ENCODE results near the gene TSPAN9.

GRCh38 chr12:3130057-3130830, 53.1 kb downstream of the TSPAN9 start:
- TF ChIP-seq, protein P1, sequence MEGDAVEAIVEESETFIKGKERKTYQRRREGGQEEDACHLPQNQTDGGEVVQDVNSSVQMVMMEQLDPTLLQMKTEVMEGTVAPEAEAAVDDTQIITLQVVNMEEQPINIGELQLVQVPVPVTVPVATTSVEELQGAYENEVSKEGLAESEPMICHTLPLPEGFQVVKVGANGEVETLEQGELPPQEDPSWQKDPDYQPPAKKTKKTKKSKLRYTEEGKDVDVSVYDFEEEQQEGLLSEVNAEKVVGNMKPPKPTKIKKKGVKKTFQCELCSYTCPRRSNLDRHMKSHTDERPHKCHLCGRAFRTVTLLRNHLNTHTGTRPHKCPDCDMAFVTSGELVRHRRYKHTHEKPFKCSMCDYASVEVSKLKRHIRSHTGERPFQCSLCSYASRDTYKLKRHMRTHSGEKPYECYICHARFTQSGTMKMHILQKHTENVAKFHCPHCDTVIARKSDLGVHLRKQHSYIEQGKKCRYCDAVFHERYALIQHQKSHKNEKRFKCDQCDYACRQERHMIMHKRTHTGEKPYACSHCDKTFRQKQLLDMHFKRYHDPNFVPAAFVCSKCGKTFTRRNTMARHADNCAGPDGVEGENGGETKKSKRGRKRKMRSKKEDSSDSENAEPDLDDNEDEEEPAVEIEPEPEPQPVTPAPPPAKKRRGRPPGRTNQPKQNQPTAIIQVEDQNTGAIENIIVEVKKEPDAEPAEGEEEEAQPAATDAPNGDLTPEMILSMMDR (IDR thresholded peaks at IDR 0.05): no peak
- TF ChIP-seq JUN (IDR thresholded peaks at IDR 0.05) (no peak), POLR2A (IDR thresholded peaks at IDR 0.05; ENCODE audit: low read length) (no peak), RFX5 (IDR thresholded peaks at IDR 0.05) (no peak), MAZ (IDR thresholded peaks at IDR 0.05; ENCODE audit: borderline replicate concordance, low read depth, low read length) (no peak), ZFP36 (IDR thresholded peaks at IDR 0.05; ENCODE audit: borderline replicate concordance, partially characterized antibody) (no peak), HOXB13 (CRISPR knock-in tag; IDR thresholded peaks at IDR 0.05; ENCODE audit: low read depth) (no peak), CEBPB (IDR thresholded peaks at IDR 0.05) (no peak), RNF2 (IDR thresholded peaks at IDR 0.05; ENCODE audit: borderline replicate concordance, low read depth) (no peak), HOXA7 (CRISPR knock-in tag; IDR thresholded peaks at IDR 0.05) (no peak), EHMT2 (IDR thresholded peaks at IDR 0.05; ENCODE audit: low read depth) (no peak), PHF8 (IDR thresholded peaks at IDR 0.05; ENCODE audit: borderline replicate concordance, low read depth) (no peak), TP53 (CRISPR knock-in tag; IDR thresholded peaks at IDR 0.05) (no peak)
- TF ChIP-seq, protein P2, sequence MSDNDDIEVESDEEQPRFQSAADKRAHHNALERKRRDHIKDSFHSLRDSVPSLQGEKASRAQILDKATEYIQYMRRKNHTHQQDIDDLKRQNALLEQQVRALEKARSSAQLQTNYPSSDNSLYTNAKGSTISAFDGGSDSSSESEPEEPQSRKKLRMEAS (IDR thresholded peaks at IDR 0.05): no peak
